Measurements from ENCODE around the gene GSTT4. TPM values are rescaled to one million over a fixed set of nuclear protein-coding genes. Genes with fewer than 3 reads are reported as not detected.

Gene GSTT4
- total and polyA plus RNA-seq, 2 of the 13 experiments (the other 11 are each of a cell fraction or from before 2014, with no cell fraction given): 0.59 to 0.62 TPM

DNA sequence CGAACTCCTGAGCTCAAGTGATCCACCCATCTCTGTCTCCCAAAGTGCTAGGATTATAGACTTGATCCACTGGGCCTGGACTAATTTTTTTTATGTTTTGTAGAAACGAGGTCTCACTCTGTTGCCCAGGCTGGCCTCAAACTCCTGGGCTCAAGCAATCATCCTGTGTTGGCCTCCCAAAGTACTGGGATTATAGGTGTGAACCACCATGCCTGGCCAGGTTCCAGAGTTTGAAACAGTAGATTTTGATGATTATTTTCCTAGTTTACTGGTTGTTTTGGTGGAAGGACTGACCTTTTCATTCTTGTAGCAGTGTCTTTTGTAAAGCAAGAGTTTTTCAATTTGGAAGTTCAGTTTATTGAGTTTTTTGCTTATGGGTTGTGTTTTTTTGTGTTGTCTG lies 20.8 kb upstream of the GSTT4 start:
- peaks cover 97% of the 10 kb centered on the region for H3K79me2 ChIP-seq (ENCODE audit: insufficient read depth, low read length)
- no peak for ATAC-seq
- POLR2A ChIA-PET: interaction anchor here (0.7 to 1.9 kb wide), 3 partner anchors 13 to 17 kb away, joined by 3 to 17 read pairs (median 7); partner anchors contain the start of gene CABIN1

DNA sequence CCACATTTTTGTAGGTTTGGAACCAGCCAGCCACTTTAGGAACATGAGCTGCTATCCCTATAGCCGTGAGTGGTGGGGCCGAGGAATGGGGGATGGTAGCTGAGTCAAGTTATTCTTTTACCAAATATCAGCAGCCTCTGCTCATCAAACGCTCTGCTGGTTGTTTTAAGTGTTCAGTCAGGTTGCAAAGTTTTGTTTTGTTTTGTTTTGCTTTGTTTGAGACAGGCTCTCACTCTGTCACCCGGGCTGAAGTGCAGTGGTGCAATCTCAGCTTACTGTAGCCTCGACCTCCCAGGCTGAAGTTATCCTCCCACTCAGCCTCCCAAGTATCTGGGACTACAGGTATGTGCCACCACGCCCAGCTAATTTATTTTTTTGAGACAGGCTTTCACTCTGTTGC lies 20.2 kb upstream of the GSTT4 start:
- in situ Hi-C loops (cut with HindIII; ENCODE audit: extremely low pct_ligation_motif_present, low pct_unique_long_range_greater_than_20kb) (no loop called here), intact Hi-C loops (cut with micrococcal nuclease; ENCODE audit: unreplicated experiment) (no loop called here)
- H4K20me1 ChIP-seq (ENCODE audit: insufficient read depth, low read length): no peaks in the 10 kb centered on the region
- peak overlapping the region; percentile 70 for H3K4me2 ChIP-seq (ENCODE audit: low read depth, low read length)
- H3K79me2 ChIP-seq (ENCODE audit: insufficient read depth, low read length): peaks cover 97% of the 10 kb centered on the region
- DNase-seq (ENCODE audit: low spot score): peak; percentile 57
- peak overlapping the region in 2 of 3 experiments; percentile 6 to 43; a peak in 1 of 6 replicates for H3K4me3 ChIP-seq (replicated peaks in 1 of 3; ENCODE audit: insufficient read depth in 1 of 3, low read depth in 2 of 3, low read length in 3 of 3)
- peak; percentile 78 for FAIRE-seq
- peak overlapping the region; percentile 55 for H3K27ac ChIP-seq (ENCODE audit: extremely low read length, insufficient read depth, low read length)
- peaks cover 39% of the 10 kb centered on the region for H3K4me1 ChIP-seq (ENCODE audit: insufficient read depth, low read length)
- BruUV-seq (replicated peaks): no TSS peak
- WGBS (ENCODE audit: low lambda C conversion rate): 12% methylated on average over 5 of the region's 6 CpGs
- ATAC-seq: peak; percentile 84
- H3K36me3 ChIP-seq (replicated peaks in 1 of 2; ENCODE audit: control insufficient read depth in 1 of 2, insufficient read depth in 2 of 2, low read length in 2 of 2): peaks cover 0 to under 1% of the 10 kb centered on the region in 2 experiments; a peak in 1 of 5 replicates
- ChIA-PET POLR2A (interaction anchor here (0.6 to 1.9 kb wide), 4 partner anchors 12 to 65 kb away, joined by 3 to 17 read pairs (median 5); partner anchors contain the start of gene CABIN1), CTCF (ENCODE audit: low intra/inter-chr PET ratio, low total read pairs) (no interaction called here)
- no peak overlapping the region for H2AFZ ChIP-seq (ENCODE audit: low read length)
- H3K9ac ChIP-seq (ENCODE audit: insufficient read depth, low read depth, low read length): peak overlapping the region; percentile 44; the same call in 1 of the 2 replicates
- no peaks in the 10 kb centered on the region for H3K9me3 ChIP-seq (ENCODE audit: low read length)
- no peaks in the 10 kb centered on the region for H3K27me3 ChIP-seq (ENCODE audit: control insufficient read depth in 1 of 2, insufficient read depth in 2 of 2, low read length in 2 of 2)
- no peak for TF ChIP-seq ZFAT (CRISPR knock-in tag; conservative IDR thresholded peaks at IDR 0.05)
- TF ChIP-seq CHCHD3 (CRISPR knock-in tag; IDR thresholded peaks at IDR 0.05): no peak
- no peak for TF ChIP-seq GLI4 (CRISPR knock-in tag; IDR thresholded peaks at IDR 0.05; ENCODE audit: borderline replicate concordance)
- TF ChIP-seq ZNF564 (CRISPR knock-in tag; IDR thresholded peaks at IDR 0.05): no peak
- TF ChIP-seq PHF20 (CRISPR knock-in tag; IDR thresholded peaks at IDR 0.05): no peak
- no peak for TF ChIP-seq ZNF562 (CRISPR knock-in tag; IDR thresholded peaks at IDR 0.05; ENCODE audit: borderline replicate concordance)
- TF ChIP-seq CREB1 (IDR thresholded peaks at IDR 0.05): no peak
- no peak for TF ChIP-seq CREB1 (CRISPR knock-in tag; IDR thresholded peaks at IDR 0.05)
- TF ChIP-seq MXD4 (CRISPR knock-in tag; IDR thresholded peaks at IDR 0.05): no peak
- TF ChIP-seq HNRNPK (IDR thresholded peaks at IDR 0.05; ENCODE audit: low read depth, low read length, poor library complexity, severe bottlenecking): no peak
- TF ChIP-seq CC2D1A (CRISPR knock-in tag; IDR thresholded peaks at IDR 0.05): no peak
- TF ChIP-seq ZBTB7A (CRISPR knock-in tag; IDR thresholded peaks at IDR 0.05): no peak
- no peak for TF ChIP-seq HOXA7 (CRISPR knock-in tag; IDR thresholded peaks at IDR 0.05)
- TF ChIP-seq ZNF614 (CRISPR knock-in tag; IDR thresholded peaks at IDR 0.05; ENCODE audit: borderline replicate concordance): no peak
- 0 out of 2 replicates have a peak, but pooled peaks have one; percentile 25 for TF ChIP-seq PHF21A (CRISPR knock-in tag; IDR thresholded peaks at IDR 0.05)
- no peak for TF ChIP-seq KAT8 (CRISPR knock-in tag; IDR thresholded peaks at IDR 0.05)
- TF ChIP-seq ZNF33A (CRISPR knock-in tag; IDR thresholded peaks at IDR 0.05; ENCODE audit: borderline replicate concordance): no peak
- no peak for TF ChIP-seq ZSCAN21 (CRISPR knock-in tag; IDR thresholded peaks at IDR 0.05; ENCODE audit: borderline replicate concordance)
- TF ChIP-seq, protein P1, sequence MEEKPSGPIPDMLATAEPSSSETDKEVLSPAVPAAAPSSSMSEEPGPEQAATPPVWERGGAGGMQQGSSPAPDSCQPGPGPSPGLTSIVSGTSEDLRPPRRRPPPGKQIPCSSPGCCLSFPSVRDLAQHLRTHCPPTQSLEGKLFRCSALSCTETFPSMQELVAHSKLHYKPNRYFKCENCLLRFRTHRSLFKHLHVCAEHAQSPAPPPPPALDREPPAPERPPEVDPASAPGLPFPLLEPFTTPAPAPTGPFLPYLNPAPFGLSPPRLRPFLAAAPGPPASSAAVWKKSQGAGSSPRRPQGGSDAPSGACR (CRISPR knock-in tag; IDR thresholded peaks at IDR 0.05): no peak
- no peak; the same call in none of the 2 replicates for TF ChIP-seq FOXJ3 (CRISPR knock-in tag; IDR thresholded peaks at IDR 0.05; ENCODE audit: borderline replicate concordance)

More for the DNA sequence above, 20.8 kb upstream of the GSTT4 start:
- FAIRE-seq (peak; percentile 8), DNase-seq (ENCODE audit: low spot score) (no peak)
- no TSS peak for BruUV-seq (replicated peaks)
- intact Hi-C loops (cut with micrococcal nuclease; ENCODE audit: unreplicated experiment) (no loop called here), in situ Hi-C loops (cut with HindIII; ENCODE audit: extremely low pct_ligation_motif_present, low pct_unique_long_range_greater_than_20kb) (no loop called here)
- Histone ChIP-seq H3K27ac (ENCODE audit: extremely low read length, insufficient read depth, low read length) (peak overlapping the region; percentile 55), H3K4me2 (ENCODE audit: low read depth, low read length) (no peak overlapping the region), H4K20me1 (ENCODE audit: insufficient read depth, low read length) (no peaks in the 10 kb centered on the region), H3K4me1 (ENCODE audit: insufficient read depth, low read length) (peaks cover 34% of the 10 kb centered on the region), H2AFZ (ENCODE audit: low read length) (no peak overlapping the region), H3K9ac (ENCODE audit: insufficient read depth, low read depth, low read length) (no peak overlapping the region), H3K9me3 (ENCODE audit: low read length) (no peaks in the 10 kb centered on the region), H3K4me3 (replicated peaks in 1 of 3; ENCODE audit: insufficient read depth in 1 of 3, low read depth in 2 of 3, low read length in 3 of 3) (no peak overlapping the region), H3K27me3 (ENCODE audit: control insufficient read depth in 1 of 2, insufficient read depth in 2 of 2, low read length in 2 of 2) (no peaks in the 10 kb centered on the region), H3K36me3 (replicated peaks in 1 of 2; ENCODE audit: control insufficient read depth in 1 of 2, insufficient read depth in 2 of 2, low read length in 2 of 2) (peaks cover 1 to 7% of the 10 kb centered on the region in 2 experiments)
- CTCF ChIA-PET (ENCODE audit: low intra/inter-chr PET ratio, low total read pairs): no interaction called here
- WGBS (ENCODE audit: low lambda C conversion rate): 89% methylated on average over 2 of the region's 2 CpGs
- no peak for TF ChIP-seq IKZF1 (IDR thresholded peaks at IDR 0.05)

All from HepG2 (cell line).